HG02852 (cell line): Measurements from ENCODE around the gene CUZD1.

Source experiments
- ATAC-seq: cut with Tn5 transposase; IDR thresholded peaks from one replicate; pipeline ENCODE4 v1.9.1; 2021; ENCODE audit warnings: mild to moderate bottlenecking, moderate library complexity; ENCODE audit not compliant: unreplicated experiment

The CUZD1 gene

DNA sequence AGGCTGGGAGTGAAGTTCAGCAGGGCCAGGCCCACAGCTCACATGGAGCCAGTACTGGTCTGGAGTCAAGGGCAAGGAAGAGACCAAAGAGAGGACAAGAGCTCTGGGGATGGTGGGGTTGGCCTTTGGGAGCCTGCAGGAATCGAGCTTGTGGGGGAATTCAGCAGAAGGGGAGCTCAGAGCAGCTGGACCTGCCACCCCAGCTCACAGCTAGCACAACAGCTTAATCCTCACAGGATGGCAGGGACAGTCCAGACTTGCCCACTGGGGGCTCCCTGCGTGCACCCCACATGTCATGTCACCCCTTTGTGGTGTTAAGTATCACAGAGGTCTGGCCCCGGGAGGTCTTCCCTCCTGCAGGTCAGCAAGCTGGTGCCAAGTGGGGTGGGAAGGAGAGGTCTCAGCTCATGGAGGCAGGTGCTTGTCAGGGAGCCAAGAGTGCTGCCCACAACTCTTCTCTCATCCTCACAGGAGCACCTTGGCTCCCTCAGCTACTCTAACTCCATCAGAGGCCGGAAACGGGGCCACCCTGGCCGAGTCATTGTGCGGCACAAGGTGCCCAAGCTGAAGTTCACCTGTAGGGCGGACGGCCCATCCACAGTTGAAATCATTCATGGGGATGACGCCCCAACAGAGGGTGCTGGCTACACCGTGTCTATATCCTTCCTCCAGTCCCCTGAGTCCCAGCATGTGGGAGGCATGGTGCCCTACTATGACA lies 22.5 kb downstream of the CUZD1 start:
- no peak for ATAC-seq

DNA sequence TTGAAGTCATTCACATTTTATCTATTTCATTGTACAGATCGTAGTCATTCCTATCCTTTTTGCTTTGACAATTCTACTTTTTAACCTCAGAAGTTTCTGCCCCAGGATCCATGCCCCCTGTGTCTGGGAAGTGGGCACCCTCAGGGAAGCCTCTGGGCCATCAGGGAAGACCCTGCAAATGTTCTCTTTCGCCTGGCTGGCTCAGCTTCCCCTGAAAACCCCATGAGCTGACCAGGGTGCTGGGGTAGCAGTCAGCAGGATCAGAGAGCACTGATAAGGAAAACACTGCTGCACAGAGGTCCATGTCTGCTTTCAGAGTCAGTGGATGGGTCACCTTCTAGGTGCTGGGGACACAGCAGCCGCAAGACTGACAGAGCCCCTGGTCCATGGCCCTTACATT lies 23.8 kb downstream of the CUZD1 start:
- no peak for ATAC-seq

DNA sequence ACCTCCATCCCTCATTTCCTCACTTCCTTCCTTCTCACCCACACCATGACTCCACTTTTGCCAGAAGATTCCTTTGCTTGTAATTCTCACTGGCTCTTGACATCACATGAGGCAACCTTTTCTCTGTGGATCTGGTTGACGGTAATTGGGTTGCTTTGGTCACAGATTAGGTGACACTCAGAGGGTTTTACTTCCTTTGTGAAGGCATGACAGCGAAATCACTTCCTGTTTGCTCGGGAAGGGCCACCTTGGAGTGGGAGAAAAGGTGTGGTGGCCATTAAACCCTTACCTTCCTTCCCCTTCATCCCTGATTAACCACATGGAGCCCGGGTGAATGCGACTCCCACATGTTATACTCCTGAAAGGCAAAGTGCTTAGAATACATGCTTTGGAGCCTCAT lies 30.2 kb downstream of the CUZD1 start:
- ATAC-seq: no peak

DNA sequence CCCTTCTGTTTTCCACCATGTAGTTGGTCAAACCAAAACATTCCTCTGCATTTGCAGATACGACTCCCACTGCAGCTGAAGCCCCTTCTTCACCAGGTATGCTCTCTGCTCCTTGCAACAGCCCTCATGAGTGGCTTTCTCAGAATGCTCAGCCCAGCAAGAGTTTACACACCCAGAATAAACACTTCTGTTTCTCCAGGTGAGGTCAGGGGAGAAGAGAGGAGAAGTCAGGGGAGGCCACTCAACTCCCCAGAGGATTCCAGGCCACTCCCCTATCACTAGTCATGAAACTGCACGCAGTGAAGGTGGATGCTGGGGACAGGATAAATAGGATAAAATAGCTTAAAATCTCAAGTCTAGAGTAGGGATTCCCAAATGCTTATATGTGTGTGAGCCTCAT lies 31.2 kb downstream of the CUZD1 start:
- ATAC-seq: no peak

DNA sequence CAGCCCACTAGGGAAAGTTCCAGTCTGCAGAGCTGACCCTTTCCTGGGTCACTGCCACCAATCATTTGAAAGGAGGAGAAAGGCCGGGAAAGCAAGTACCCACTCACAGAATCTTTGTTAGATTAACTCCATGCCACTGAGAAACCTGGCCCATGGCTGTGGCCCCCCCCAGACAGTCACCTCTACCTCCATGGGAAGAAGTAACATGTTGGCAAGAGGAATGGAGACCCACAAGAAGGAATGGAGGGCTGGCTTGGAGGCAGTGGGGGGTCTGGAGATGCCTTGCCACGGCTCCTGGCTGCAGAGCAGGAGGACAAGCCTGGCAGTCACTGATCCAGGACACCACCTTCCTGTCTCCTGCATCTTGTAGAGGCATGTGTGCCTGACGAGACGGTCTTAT lies 32.9 kb downstream of the CUZD1 start:
- ATAC-seq: no peak

DNA sequence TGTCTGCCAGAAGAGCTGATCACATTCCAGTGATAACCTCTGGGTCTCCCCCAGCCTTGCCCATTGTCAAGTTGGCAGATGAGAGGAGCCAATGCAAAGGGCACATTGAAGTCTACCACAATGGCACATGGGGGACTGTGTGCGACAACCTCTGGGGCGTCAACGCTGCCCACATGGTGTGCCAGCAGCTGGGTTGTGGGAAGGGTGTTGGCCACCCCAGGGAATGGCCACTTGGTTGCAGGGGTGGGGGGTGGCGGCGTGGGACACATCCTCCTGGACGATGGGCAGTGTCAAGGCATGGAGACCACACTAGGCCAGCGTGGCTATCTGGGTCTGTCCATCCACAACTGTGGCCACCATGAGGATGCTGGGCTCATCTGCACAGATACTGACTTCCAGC lies 43.4 kb downstream of the CUZD1 start:
- no peak for ATAC-seq

DNA sequence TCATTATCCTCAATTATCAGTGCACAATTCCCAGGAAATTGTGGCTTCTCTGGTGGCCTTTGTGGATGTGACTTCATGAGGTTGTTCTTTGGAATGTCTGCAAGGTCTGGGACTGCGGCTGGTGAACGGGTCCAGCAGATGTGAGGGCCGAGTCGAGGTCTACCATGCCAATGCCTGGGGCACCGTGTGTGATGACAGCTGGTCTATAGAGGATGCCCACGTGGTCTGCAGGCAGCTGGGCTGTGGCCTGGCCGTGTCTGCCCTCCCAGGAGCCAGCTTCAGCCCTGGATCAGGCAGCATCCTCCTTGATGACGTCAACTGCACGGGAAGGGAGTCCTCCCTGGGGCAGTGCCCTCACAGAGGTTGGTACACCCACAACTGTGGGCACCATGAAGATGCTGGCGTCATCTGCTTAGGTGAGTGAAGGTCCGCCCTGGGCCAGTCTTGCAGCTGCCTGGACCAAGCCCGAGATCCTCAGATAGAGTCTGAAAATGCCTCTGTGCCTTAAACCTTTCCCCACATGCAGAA lies 46.9 kb downstream of the CUZD1 start:
- no peak for ATAC-seq

DNA sequence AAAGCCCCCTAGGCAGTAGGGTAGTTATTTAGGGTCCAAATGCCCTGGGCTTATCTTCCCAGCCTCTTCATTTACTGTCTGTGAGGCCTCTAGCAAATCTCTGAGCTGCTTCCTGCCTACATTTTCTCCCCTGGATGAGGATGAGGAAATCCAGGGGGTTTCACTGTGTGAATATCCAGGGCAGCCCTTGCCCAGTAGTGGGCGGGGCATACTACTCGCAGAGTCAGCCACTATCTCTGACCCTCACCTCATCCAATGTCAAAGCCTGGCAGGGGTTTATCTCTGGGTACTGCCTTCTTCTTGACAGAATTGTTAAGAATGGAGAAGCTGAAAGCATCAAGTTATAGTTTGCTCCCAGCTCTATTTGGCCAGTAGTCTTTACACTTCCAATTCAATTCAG lies 48.9 kb downstream of the CUZD1 start:
- no peak for ATAC-seq

DNA sequence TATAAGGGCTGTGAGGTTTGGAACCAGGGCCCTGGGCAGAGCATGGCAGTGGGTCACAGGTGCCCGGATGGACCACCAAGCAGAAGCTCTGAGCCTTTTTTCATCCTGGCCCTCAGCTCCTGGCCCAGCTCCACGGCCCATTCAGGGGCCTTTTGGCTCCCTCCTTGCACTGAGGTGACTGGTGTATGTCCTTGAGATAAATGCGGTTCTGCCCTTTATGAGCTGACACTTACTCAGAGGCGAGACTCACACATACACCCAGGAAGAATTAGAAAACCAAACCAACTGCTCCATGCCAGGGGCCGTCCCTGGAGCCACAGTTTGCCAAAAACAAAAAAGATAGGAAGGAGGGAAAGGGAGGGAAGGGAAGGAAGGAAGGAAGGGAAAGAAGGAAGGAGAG lies 49.7 kb downstream of the CUZD1 start:
- no peak for ATAC-seq

DNA sequence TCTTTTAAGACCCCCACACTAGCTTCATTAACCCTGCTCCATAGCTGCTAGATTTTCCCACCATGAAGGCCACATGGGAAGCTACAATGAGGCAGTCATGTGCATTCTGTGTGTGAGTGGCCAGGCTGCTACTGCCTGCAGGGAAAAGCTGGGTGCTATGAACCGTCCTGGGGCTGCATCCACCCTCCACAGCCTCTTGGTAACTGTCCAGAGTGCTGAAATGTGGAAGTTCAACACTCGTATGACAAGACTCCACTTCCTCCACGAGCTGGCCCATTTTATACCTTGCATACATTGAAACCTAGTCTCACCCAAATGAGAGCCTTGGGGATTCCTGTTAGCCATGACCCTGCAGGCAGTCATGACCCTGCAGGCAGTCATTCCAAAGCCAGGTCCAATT lies 59.4 kb downstream of the CUZD1 start:
- ATAC-seq: no peak

DNA sequence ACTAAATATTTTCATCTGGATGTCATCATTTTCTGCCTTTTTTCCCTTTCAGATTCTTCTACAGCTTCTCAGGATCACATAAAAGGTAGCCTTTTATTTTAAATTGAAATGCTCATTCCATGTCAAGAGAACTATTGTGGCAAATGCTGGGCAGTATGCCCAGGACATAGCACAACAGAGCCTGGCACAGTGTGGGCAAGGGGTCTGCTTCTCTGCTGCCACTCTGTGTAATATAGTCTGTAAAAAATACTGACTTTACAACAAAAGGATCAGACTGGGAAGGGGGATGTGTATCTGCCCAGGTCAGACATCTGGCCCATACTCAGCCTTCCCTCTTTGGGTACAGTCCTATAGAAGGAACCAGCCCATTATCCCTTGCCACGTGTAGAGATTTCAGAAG lies 62.7 kb downstream of the CUZD1 start:
- no peak for ATAC-seq
